ENCODE results near the gene VIPR2.
"Not testable (repeated sequence)": the region's sequence is repeated elsewhere in the genome, so short reads cannot be mapped to it uniquely, and the experiment has no call there.

VIPR2 gene

GRCh38 chr7:159103382-159104187 is 41.1 kb downstream of the VIPR2 start:
- DNase-seq, result no peak

DNA sequence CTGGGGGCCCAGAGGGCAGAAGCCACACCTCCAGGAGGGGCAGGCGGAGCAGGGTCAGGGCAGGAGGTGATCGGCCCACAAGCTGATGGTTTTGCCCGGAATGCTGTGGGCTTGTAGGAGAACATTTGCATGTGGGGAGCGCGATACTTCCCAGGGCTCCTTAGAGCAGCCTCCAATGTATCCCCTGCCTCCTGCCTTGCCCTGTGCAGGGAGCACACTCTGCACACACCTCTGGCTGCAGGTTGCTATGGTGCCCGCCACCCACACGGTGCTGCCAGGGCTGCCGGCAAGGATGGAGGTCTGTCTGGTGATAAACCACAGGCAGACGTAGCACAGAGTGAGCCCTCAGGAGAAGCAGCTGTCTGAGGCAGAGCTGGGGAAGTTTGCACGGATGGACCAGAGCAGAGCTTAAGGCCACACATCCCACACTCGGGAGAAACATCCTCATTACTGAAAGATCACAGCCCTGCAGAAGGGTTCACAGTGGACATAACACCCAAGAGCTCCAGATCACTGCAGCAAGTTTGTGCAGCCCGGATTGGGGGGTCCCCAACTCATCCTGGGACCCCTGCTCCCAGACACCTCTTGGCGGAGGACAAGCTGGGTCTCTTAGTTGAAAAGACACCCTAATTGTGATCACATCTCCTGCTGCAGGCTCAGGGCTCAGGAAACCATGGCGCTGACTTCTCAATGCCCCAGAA is 41.8 kb downstream of the VIPR2 start:
- no peak for DNase-seq

- DNase-seq, result not testable (repeated sequence)
Observed at GRCh38 chr7:159101661-159102091, 43.0 kb downstream of the VIPR2 start.

GRCh38 chr7:159101083-159101395 is 43.6 kb downstream of the VIPR2 start:
- not testable (repeated sequence) for DNase-seq

DNA sequence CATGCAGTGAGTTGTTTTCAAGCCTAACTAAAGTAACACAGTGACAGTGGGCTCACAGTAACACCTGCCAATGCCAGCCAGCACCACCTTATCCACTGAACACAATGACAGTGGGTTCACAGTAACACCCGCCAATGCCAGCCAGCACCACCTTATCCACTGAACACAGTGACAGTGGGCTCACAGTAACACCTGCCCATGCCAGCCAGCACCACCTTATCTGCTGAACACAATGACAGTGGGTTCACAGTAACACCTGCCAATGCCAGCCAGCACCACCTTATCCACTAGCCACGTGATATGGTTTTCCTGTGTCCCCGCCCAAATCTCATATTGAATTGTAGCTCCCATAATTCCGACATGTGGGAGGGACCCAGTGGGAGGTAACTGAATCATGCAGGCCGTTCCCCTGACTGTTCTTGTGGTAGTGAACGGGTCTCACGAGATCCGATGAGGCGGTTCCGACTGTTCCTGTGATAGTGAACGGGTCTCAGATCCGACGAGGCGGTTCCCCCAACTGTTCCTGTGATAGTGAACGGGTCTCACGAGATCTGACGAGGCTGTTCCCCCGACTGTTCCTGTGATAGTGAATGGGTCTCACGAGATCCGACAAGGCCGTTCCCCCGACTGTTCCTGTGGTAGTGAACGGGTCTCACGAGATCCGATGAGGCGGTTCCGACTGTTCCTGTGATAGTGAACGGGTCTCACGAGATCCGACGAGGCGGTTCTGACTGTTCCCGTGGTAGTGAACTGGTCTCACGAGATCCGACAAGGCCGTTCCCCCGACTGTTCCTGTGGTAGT is 44.2 kb downstream of the VIPR2 start:
- DNase-seq, result not testable (repeated sequence)

- no peak for DNase-seq
Observed at GRCh38 chr7:159099711-159100231, 44.9 kb downstream of the VIPR2 start.

DNA sequence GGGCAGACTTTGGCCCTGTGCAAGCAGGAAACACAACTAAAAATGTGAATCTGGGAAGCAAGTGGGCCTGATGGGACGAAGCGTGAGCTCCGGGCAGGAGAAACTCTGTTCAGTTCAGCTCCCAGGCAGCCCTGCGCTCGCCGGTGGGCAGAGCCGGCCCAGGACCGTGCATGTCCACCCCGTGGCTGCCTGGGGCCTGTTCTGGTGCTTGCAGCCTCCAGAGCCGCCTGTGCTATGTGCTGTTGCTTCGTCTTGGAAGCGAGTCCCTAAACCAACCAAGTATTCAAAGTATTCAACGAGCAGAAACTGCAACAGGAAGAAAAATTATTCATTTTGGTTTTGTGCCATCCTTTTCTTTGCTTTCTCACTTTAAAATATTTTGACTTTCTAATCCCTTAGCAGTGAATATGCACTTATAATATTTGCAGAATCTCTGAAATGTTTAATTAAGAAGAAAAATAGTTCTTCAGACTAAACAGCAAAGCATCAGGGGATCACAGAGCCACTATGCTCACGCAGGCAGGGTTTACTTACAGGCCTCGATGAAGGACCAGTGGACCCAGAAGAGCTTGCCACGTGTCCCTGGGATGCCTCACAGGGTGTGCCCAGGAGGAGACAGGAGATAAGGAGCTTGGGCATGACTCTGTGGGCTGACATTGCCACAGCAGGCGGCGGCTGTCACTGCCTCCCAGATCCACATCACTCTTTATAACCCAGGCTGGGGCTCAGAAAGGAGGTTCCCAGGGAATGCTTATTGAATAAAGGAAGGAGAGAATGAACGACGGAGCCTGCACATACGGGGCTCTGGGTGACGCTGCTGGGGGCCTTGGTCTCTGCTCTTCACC is 45.6 kb downstream of the VIPR2 start:
- DNase-seq, result no peak

DNA sequence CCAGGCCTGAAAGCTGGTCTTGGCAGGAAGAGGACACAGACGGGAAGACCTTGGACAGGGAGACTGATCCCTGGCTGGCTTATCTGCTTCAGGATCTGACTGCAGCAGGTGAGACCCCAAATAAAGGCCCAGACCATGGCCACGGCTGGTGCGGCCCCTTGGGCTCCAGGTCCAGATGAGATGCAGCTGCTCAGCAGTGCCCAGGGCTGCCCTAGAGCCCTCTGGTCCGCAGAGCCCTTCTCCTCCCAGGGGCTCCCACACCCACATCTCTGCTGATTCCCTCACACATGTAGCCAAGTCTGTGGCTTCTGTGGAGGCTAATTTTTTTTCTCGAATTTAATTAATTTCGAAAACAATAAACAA is 46.3 kb downstream of the VIPR2 start:
- no peak for DNase-seq

- no peak for DNase-seq
Observed at GRCh38 chr7:159097661-159098423, 46.8 kb downstream of the VIPR2 start.

- no peak for DNase-seq
Observed at GRCh38 chr7:159096736-159097581, 47.7 kb downstream of the VIPR2 start.

- DNase-seq, result no peak
Observed at GRCh38 chr7:159095979-159096411, 48.7 kb downstream of the VIPR2 start.

GRCh38 chr7:159094919-159095915 is 49.5 kb downstream of the VIPR2 start:
- DNase-seq, result no peak

GRCh38 chr7:159094023-159094740 is 50.5 kb downstream of the VIPR2 start:
- no peak for DNase-seq

- no peak for DNase-seq
Observed at GRCh38 chr7:159093351-159093971, 51.2 kb downstream of the VIPR2 start.

DNA sequence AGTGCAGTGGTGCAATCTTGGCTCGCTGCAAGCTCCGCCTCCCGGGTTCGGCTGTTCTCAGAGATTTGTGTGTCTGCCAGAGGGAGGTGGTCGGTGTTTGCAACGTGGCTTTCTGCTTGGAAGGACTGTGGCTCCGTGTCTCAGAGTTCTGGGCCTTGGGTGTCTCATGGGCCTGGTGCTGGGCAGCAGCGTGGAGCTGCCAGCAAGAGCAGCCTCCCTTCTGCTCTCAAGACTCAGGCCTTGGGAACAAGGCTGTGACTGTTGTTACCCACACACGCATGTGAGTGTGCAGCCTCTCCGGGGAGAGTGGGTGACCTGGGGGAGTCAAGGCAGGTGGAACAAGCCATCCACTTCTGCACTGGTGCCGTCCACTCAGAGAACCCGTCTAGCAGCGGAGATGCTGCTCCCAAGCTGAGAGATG is 52.0 kb downstream of the VIPR2 start:
- DNase-seq, result no peak

DNA sequence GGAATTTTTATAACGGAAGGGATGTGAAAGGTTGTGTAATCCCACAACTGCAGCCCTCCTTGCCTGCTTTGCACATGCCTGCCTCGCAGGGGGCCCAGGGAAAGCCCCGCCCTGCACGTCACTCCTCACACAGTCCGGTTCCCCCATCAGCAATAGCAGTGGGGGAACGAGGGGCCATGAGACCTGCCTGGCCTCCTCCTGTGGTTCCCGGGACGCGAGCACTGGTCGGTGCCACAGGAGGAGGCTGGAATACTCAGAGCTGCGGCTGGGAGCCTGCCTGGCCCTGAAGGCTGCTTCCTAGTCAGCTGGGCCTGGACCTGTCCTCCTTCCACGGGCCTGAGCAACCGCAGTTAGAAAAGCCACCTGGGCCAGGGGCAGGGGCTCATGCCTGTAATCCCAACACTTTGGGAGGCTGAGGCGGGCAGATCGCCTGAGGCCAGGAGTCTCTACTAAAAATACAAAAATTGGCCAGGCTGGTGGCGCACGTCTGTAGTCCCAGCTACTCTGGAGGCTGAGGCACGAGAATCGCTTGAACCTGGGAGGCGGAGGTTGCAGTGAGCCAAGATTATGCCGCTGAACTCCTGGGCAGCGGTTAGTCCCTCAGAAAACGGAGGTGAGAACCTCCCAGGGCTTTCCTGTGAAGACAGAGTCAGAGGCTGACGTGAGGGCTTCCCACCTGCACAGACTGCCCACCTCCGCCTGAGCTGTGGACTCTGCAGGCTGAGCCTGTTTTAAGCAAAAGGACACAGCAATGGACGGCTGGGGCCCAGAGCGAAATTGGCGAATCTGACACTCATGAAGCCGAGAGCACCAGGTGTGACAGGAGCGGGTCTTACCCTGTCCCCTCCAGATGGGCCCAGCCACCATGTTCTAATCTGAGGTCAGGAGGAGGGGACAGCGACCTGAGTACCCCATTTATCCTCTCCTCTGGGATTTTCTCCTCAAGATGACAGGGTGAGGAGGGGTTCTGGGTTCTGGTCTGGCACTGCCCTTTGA is 52.9 kb downstream of the VIPR2 start:
- no peak for DNase-seq

GRCh38 chr7:159091041-159091440 is 53.6 kb downstream of the VIPR2 start:
- DNase-seq, result no peak
